Measurements from ENCODE around the gene NTHL1. TPM values are rescaled to one million over a fixed set of nuclear protein-coding genes. Genes with fewer than 3 reads are reported as not detected.

Gene NTHL1
- total and polyA plus RNA-seq, 9 of the 15 experiments (the other 6 are each of a cell fraction or from before 2014, with no cell fraction given): 1.1 to 58.8 (median 17.6) TPM

DNA sequence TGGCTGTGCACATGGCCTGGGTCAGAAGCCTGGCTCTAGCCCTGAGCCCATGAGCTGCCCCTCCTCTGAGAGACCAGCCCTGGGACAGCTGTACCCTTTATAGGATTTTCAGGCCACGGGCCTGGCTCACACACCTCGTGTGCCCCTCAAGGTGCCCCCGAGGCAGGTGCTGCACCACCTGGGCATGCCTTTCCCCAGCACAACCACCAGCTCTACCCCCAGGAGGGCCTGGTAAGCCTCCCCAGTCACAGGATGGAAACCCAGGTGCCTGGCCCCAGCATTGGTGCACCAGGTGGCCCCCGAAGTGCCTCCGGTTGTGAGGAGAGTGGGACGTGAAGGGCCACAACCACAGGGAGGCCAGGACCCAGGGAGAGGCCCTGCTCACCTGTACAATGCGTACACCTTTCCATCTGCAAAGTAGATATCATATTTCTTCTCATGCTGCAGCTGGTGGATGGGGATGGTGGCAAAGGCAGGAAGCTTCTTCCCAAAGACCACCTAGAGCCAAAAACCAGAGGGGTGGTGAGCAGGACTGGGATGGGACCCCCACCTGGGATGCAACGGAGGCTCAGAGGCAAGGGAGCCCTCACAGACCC is 44.3 kb downstream of the NTHL1 start (continued):
- TF ChIP-seq SFPQ (IDR thresholded peaks at IDR 0.05; ENCODE audit: low read depth, low read length): no peak
- TF ChIP-seq EP300 (IDR thresholded peaks at IDR 0.05; ENCODE audit: low read length): no peak
- no peak for TF ChIP-seq ELF2 (CRISPR knock-in tag; IDR thresholded peaks at IDR 0.05)
- TF ChIP-seq ZNF695 (CRISPR knock-in tag; IDR thresholded peaks at IDR 0.05): no peak
- TF ChIP-seq ZNF263 (CRISPR knock-in tag; IDR thresholded peaks at IDR 0.05; ENCODE audit: borderline replicate concordance): no peak
- TF ChIP-seq GTF2F1 (IDR thresholded peaks at IDR 0.05; ENCODE audit: low read depth, low read length): 0 out of 2 replicates have a peak, but pooled peaks have one; percentile 8

- FAIRE-seq: no peak
- no TSS peak for BruUV-seq (replicated peaks)
- Histone ChIP-seq H2AFZ (ENCODE audit: low read depth, low read length) (no peak overlapping the region), H4K20me1 (replicated peaks; ENCODE audit: control insufficient read depth, insufficient read depth, low read length) (peaks cover 32% of the 10 kb centered on the region), H3K27me3 (ENCODE audit: control insufficient read depth in 2 of 2, insufficient read depth in 2 of 2, low read length in 2 of 2) (no peaks in the 10 kb centered on the region), H3K9ac (ENCODE audit: insufficient read depth in 1 of 2, low read depth in 2 of 2, low read length in 2 of 2) (peak overlapping the region in 1 of 2 experiments; percentile 50; a peak in 2 of 4 replicates), H3K9me3 (replicated peaks; ENCODE audit: control insufficient read depth, insufficient read depth, low read depth, low read length) (no peaks in the 10 kb centered on the region), H3K79me2 (ENCODE audit: control insufficient read depth, insufficient read depth, low read length) (peaks cover 54% of the 10 kb centered on the region), H3K36me3 (ENCODE audit: control insufficient read depth, insufficient read depth, low read length) (peaks cover 95% of the 10 kb centered on the region; the same call in 2 of the 3 replicates), H3K4me3 (no peak overlapping the region), H3K9me1 (ENCODE audit: control insufficient read depth, insufficient read depth, low read length) (peaks cover 13% of the 10 kb centered on the region), H3K4me2 (ENCODE audit: insufficient read depth, low read length) (no peak overlapping the region), H3K27ac (ENCODE audit: extremely low read depth, low read depth, low read length) (no peak overlapping the region), H3K4me1 (replicated peaks in 1 of 2; ENCODE audit: control insufficient read depth in 2 of 2, insufficient read depth in 2 of 2, low read length in 2 of 2) (peaks cover 11 to 86% of the 10 kb centered on the region in 2 experiments)
- in situ Hi-C loops (cut with MboI): no loop called here
- CTCF ChIA-PET (ENCODE audit: low intra/inter-chr PET ratio): no interaction called here
- POLR2A ChIA-PET: interaction anchor here (0.6 to 3.0 kb wide), 4 partner anchors 17 to 250 kb away, joined by 3 to 12 read pairs (median 7); partner anchors contain the start of gene TRAF7
- no peak for ATAC-seq
- no peak for DNase-seq (ENCODE audit: extremely low read depth in 1 of 4, low spot score in 3 of 4)
- WGBS (ENCODE audit: insufficient coverage, low coverage, missing lambda C conversion rate): 96% methylated on average over 30 of the region's 47 CpGs
- intact Hi-C loops (cut with micrococcal nuclease): no loop called here
- TF ChIP-seq PHB2 (IDR thresholded peaks at IDR 0.05; ENCODE audit: low read depth) (no peak), MBD2 (IDR thresholded peaks at IDR 0.05; ENCODE audit: borderline replicate concordance, low read depth) (no peak), NFYB (IDR thresholded peaks at IDR 0.05; ENCODE audit: extremely low read depth, insufficient read length) (no peak), ZNF436 (CRISPR knock-in tag; IDR thresholded peaks at IDR 0.05) (no peak), MXD1 (CRISPR knock-in tag; IDR thresholded peaks at IDR 0.05; ENCODE audit: borderline replicate concordance, poor library complexity, severe bottlenecking) (no peak), CREM (IDR thresholded peaks at IDR 0.05; ENCODE audit: low read depth) (no peak), GATAD2A (IDR thresholded peaks at IDR 0.05) (no peak), SMAD4 (CRISPR knock-in tag; conservative IDR thresholded peaks at IDR 0.05) (no peak), TAL1 (IDR thresholded peaks at IDR 0.05) (no peak)
- TF ChIP-seq, protein P1, sequence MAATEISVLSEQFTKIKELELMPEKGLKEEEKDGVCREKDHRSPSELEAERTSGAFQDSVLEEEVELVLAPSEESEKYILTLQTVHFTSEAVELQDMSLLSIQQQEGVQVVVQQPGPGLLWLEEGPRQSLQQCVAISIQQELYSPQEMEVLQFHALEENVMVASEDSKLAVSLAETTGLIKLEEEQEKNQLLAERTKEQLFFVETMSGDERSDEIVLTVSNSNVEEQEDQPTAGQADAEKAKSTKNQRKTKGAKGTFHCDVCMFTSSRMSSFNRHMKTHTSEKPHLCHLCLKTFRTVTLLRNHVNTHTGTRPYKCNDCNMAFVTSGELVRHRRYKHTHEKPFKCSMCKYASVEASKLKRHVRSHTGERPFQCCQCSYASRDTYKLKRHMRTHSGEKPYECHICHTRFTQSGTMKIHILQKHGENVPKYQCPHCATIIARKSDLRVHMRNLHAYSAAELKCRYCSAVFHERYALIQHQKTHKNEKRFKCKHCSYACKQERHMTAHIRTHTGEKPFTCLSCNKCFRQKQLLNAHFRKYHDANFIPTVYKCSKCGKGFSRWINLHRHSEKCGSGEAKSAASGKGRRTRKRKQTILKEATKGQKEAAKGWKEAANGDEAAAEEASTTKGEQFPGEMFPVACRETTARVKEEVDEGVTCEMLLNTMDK (IDR thresholded peaks at IDR 0.05; ENCODE audit: borderline replicate concordance, insufficient read depth, low read depth, low read length, poor library complexity, severe bottlenecking): no peak
These were observed 45.0 kb downstream of the NTHL1 start for GRCh38 chr16:2002406-2003230.

Data from K562 (cell line).